HL-60 (cell line): ENCODE data around the gene GAL3ST2.

ENCODE experiments used
- CTCF ChIP-seq: IDR thresholded peaks from one replicate; pipeline ENCODE4 v1.5.1; 2011; ENCODE audit warnings: low read length, control low read depth, inconsistent platforms; ENCODE audit not compliant: insufficient read depth
- POLR2AphosphoS5 ChIP-seq: IDR thresholded peaks from 2 replicates; pipeline ENCODE4 v1.6.1; 2012; ENCODE audit warnings: low read depth
- TF ChIP-seq, protein P1 (sequence below): IDR thresholded peaks from 2 replicates; pipeline ENCODE4 v1.6.1; 2012; ENCODE audit warnings: low read depth; ENCODE audit not compliant: insufficient replicate concordance

- TF ChIP-seq POLR2AphosphoS5 (no peak), CTCF (no peak)
- TF ChIP-seq, protein P1, sequence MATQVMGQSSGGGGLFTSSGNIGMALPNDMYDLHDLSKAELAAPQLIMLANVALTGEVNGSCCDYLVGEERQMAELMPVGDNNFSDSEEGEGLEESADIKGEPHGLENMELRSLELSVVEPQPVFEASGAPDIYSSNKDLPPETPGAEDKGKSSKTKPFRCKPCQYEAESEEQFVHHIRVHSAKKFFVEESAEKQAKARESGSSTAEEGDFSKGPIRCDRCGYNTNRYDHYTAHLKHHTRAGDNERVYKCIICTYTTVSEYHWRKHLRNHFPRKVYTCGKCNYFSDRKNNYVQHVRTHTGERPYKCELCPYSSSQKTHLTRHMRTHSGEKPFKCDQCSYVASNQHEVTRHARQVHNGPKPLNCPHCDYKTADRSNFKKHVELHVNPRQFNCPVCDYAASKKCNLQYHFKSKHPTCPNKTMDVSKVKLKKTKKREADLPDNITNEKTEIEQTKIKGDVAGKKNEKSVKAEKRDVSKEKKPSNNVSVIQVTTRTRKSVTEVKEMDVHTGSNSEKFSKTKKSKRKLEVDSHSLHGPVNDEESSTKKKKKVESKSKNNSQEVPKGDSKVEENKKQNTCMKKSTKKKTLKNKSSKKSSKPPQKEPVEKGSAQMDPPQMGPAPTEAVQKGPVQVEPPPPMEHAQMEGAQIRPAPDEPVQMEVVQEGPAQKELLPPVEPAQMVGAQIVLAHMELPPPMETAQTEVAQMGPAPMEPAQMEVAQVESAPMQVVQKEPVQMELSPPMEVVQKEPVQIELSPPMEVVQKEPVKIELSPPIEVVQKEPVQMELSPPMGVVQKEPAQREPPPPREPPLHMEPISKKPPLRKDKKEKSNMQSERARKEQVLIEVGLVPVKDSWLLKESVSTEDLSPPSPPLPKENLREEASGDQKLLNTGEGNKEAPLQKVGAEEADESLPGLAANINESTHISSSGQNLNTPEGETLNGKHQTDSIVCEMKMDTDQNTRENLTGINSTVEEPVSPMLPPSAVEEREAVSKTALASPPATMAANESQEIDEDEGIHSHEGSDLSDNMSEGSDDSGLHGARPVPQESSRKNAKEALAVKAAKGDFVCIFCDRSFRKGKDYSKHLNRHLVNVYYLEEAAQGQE: no peak
Measured at GRCh38 chr2:241763551-241764274, 12.9 kb upstream of the GAL3ST2 start.
